GM03348 (cell line): ENCODE measurements around the gene CD53.

ENCODE experiments used
- DNase-seq: peaks from one replicate; pipeline ENCODE4 v3.0.0; 2012; ENCODE audit warnings: low spot score

CD53 gene

DNA sequence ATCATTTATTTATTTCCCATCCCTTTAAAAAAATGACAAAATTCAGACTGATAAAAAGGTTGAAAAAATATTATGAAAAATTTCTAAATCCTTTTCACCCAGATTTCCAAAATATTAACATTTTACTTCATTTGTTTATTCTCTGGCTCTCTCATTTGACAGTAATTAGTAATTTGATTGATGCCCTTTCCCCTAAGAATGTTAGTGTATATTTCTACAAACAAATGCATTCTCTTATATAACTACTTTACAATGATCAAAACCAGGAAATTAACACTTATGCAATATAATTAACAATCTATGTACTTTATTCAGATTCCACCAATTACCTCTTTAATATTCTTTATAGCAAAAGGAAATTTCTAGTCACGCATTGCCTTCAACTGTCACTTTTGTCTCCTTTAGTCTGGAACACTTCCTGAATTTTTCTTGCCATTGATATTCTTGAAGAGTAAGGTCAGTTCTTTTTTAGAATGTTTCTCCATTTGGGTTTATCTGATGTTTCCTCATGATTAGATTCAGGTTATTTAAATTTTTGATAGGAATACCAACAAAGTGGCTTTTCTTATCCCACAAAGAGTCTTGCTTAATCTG lies 3.9 kb downstream of the CD53 start:
- no peak for DNase-seq

- DNase-seq = no peak
These were observed 4.4 kb downstream of the CD53 start for GRCh38 chr1:110877364-110877763.

DNA sequence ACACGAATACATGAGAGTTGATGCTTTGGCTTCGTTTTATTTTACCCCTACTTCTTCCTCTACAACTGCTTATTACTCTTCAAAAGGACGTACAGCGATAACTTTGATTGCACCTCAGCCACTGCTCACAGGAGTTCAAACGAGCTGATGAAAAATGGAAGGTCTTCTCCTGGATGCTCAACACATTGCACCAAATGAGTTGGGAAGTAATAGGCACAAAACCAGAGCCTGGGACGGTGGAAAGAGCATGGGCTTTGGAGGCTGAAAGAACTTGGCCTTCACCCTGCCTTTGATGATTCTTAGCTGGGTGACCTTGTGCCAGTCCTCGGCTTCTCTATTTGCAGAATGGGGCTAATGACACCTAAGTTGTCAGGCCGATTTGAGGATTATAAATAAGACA lies 4.8 kb downstream of the CD53 start:
- DNase-seq = no peak

- DNase-seq = no peak
These were observed 5.6 kb downstream of the CD53 start for GRCh38 chr1:110878591-110878990.

DNA sequence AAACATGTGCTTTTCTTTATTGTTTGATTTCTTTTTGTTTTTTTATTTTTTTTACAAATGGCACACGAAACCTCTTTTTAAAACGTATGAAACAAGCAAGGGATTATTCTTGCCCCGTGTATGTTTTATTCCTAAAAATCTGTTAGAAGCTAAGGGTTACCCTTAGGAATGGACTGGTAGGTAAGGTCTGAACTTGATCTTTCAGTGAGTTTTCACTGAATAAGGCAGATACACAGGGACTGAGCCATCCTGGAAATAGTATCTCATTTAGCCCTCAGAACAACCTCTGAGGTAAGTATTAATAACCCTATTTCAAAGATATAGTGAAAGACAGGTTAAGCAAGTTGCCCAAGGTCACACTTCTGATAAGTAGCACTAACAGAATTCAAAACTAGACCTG lies 6.0 kb downstream of the CD53 start:
- DNase-seq = no peak

DNA sequence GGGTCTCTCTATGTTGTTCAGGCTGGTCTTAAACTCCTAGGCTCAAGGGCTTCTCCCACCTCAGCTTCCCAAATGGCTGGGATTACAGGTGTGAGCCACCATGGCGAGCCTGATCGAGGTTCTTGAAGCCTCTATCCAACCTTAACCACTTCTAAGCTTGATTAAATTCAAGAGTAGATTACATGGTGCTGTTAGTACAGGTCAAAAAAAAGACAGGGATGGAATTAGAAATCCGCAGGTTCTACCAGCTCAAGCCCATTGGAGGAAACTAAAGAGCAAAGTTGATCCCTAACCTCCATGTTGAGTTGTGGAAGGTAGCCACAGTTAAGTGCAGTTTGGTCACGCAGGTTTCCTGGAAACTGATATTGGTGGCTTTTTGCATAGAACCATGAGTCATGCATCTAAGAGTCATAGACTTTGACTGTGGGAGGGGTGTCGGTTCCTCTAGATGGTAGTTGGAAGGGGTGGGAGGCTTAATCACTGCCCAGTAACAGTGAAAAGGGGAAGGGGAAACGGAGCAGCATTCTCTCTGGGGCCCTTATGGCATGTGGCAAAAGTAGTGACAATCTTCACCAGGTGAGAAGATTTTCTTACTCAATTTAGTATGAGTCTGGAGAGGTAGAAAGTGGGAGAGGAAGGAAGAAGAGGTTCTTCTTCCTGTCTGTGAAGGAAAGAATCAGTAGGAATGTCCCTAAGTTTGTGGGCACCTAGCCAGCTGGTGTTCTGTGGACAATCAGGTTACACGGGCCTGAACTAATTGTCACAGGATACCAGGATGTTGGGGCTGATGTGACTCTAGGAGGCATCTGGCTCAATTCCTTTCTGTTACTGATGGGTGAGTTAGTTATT lies 7.0 kb downstream of the CD53 start:
- DNase-seq = no peak

- DNase-seq = no peak
These were observed 7.9 kb downstream of the CD53 start for GRCh38 chr1:110880708-110881374.

DNA sequence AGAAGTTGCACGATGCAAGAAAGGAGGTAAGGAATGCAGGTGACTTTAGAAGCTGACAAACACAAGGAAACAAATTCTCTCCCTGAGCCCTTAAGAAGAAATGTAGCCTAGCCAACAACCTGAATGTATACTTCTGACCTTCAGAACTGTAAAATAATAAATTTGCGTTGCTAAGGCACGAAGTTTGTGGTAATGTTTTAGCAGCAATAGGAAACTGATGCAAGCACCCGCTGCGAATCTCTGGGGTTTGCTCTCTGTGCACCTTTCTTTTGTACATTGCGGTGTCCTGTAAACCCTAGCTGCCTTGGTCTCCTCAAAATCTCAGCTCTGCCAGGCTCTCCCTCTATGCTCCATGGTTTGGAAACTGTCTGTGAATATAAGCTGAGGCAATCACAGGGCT lies 15.1 kb downstream of the CD53 start:
- no peak for DNase-seq

- no peak for DNase-seq
These were observed 15.7 kb downstream of the CD53 start for GRCh38 chr1:110888641-110889040.

DNA sequence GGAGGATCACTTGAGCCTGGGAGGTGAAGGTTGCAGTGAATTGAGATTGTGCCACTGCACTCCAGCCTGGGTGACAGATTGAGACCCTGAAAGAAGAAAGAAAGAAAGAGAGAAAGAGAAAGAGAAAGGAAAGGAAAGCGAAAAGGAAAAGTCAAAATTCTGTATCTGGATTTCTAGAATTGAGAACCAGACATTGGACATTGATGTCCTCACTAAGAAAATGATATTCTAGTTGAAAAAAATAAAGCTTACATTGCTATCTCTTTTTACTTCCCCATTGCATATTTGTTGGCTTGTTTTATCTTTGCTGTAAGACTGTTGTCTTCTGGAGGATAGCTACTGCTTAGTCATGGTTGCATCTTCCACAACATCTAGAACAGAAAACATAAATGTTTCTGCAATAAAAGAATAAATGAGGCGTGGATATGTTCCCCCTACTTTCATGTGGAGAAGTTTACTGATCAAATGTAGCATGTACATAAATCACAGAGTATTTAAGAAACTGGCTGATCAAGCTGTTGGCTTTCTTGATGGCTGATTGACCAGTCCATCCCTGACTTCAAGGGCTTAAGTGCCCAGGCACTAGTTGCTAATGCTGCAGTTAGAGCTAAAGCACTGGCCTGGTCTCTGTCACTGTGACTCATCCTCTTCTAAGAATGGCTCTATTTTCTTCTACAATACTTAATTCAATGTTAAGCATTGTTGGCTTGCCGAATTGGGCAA lies 17.7 kb downstream of the CD53 start:
- DNase-seq = no peak

DNA sequence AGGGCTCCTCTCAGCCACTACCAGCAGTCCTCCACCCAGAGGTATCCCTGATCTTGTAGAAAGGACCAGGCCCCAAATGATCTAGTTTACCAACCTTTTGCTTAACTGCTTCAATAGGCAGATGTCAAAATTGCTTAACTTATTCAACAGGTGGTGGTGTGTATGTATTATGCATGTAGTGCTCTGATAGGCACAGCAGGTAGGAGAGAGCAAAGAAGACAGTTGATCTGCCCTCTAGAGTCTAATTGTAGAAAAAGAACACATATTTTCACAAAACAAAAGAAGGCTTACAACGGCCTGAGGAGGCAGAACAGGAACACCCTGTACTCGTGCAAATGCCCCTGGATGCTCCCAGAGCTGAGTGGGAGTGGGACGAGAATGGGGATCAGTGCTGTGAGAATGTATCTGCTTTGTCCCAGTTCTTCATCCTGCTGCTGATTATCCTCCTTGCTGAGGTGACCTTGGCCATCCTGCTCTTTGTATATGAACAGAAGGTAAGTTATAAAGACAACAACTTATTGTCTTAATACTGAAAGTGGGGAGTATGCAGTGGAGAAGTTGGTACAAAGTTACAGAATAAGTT lies 21.1 kb downstream of the CD53 start:
- DNase-seq = no peak

DNA sequence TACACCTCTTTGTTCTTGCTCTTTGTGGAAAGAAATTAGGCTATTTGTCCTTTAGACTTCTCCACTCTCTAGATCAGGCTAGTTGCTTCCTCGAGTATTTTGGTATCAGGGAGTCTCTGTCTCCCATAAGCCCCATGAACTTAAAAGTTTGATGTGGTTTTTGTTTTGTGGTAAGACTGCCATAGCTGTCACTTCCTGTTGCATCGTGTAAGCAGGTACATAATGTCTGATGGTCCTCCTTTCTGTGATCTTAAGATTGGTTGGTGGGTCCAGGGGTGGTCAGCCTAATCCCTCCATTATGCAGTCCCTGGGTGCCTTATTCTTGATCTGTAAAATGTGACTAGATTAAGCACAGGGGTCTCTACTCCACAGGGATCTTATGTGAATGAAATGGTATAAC lies 23.1 kb downstream of the CD53 start:
- no peak for DNase-seq

GRCh38 chr1:110897681-110898080 lies 24.7 kb downstream of the CD53 start:
- no peak for DNase-seq

GRCh38 chr1:110898734-110899457 lies 25.9 kb downstream of the CD53 start:
- no peak for DNase-seq

- no peak for DNase-seq
These were observed 26.5 kb downstream of the CD53 start for GRCh38 chr1:110899458-110899843.

GRCh38 chr1:110902820-110903463 lies 30.0 kb downstream of the CD53 start:
- no peak for DNase-seq

DNA sequence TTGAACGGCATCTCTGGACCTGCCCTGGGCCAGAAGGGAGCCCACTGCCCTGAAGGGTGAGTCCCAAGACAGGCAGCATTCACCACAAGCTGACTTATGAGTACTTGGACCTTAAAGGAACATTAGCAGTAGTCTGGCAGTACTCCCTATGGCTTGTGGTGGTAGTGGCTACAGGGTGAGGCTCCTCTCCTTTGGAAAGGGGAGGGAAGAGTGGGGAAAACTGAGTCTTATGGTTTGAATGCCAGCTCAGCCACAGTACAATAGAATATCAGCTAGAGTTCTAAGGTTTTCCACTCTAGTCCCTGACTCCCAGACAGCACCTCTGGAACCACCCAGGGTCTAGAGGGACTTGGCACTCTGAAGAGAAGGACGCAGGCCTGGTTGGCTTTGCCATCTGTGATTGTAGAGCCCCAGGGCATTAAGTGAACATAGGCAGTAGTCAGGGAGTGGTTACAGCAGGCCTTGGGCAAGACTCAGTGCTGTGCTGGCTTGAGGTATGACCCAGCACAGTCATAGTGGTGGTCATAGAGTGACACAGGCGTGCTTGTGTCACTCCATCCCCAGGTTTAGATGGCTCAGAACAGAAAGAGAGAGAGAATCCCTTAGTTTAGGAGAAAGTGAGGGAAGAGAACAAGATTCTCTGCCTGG lies 31.0 kb downstream of the CD53 start:
- DNase-seq = no peak

- no peak for DNase-seq
These were observed 39.8 kb downstream of the CD53 start for GRCh38 chr1:110912784-110913183.

DNA sequence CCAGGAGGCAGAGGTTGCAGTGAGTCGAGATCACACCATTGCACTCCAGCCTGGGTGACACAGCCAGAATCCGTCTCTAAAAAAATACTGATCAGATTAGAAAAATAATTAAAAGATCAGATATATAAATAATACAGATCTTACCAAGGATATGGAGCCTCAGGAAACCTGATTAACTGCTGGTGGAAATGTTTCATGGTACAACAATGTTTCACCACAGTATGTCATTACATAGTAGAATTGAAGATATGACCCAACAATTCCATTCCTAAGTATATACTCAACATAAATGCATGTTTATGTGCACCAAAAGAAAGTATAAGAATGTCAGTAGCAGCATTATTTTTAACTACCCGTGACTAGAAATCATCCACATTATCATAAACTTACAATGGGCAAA lies 41.7 kb downstream of the CD53 start:
- no peak for DNase-seq

GRCh38 chr1:110915804-110916203 lies 42.9 kb downstream of the CD53 start:
- no peak for DNase-seq

DNA sequence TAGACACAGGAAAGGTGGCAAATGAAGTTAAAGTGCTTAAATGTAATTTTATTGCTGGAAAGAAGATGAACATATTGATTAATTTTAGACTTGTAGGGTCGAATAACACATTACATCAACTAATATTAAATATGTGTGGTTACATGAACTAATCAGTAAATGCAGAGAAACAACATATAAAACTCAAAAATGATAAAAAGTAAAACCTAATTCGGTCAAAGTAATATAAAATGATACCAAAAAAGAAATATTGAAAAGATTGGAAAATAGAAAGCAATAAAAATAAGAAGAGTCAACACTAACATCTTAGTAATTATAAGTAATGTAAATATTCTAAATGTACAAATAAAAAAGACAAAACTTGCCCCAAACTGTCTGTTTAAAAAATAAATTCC lies 43.3 kb downstream of the CD53 start:
- no peak for DNase-seq
